GM19023 (cell line): ENCODE data around the gene OR10H2.
"Not testable (repeated sequence)": the region's sequence is repeated elsewhere in the genome, so short reads cannot be mapped to it uniquely, and the experiment has no call there.

Experiments
- ATAC-seq: cut with Tn5 transposase; IDR thresholded peaks from one replicate; pipeline ENCODE4 v1.9.1; 2021; ENCODE audit warnings: mild to moderate bottlenecking, moderate library complexity; ENCODE audit not compliant: unreplicated experiment

The OR10H2 gene

GRCh38 chr19:15759962-15760565, 32.2 kb downstream of the OR10H2 start:
- ATAC-seq: no peak

GRCh38 chr19:15769586-15769985, 41.8 kb downstream of the OR10H2 start:
- no peak for ATAC-seq

- not testable (repeated sequence) for ATAC-seq
Measured at GRCh38 chr19:15774159-15774558, 46.3 kb downstream of the OR10H2 start.

GRCh38 chr19:15775249-15775648, 47.4 kb downstream of the OR10H2 start:
- ATAC-seq: no peak

- no peak for ATAC-seq
Measured at GRCh38 chr19:15776264-15776663, 48.4 kb downstream of the OR10H2 start.

GRCh38 chr19:15776991-15777970, 49.5 kb downstream of the OR10H2 start:
- ATAC-seq: no peak
